CD4-positive, alpha-beta T cell treated with Interleukin-15 for 4 hours (primary cell): ENCODE measurements around the gene CLIC6.

ENCODE experiments used
- DNase-seq: peaks from one replicate; pipeline ENCODE4 v3.0.0-alpha.2; 2020; ENCODE audit warnings: low spot score

Gene CLIC6

DNA sequence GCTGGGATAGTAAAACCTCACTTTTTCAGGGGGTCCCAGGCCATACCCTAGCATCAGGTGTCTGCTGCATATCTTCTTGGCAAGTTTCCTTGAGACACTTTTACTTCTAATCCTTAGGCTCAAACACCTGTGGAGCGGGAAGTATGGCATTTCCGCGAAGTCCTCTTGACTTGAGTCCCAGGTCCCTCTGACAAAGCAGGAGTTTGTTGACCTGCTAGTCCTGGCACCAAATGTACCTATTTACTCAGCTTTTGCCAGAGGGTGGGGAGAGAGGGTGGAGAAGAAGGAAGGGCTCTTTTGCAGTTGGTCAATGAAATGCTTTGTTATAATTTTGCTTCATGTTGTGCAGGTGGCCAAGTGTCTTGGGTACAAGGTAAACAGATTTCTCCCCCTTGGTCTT lies 59.7 kb downstream of the CLIC6 start:
- no peak for DNase-seq

- DNase-seq = no peak
These were observed 61.4 kb downstream of the CLIC6 start for GRCh38 chr21:34730194-34730593.

GRCh38 chr21:34730756-34731445 lies 62.1 kb downstream of the CLIC6 start:
- DNase-seq = no peak

- no peak for DNase-seq
These were observed 63.6 kb downstream of the CLIC6 start for GRCh38 chr21:34732388-34732821.

DNA sequence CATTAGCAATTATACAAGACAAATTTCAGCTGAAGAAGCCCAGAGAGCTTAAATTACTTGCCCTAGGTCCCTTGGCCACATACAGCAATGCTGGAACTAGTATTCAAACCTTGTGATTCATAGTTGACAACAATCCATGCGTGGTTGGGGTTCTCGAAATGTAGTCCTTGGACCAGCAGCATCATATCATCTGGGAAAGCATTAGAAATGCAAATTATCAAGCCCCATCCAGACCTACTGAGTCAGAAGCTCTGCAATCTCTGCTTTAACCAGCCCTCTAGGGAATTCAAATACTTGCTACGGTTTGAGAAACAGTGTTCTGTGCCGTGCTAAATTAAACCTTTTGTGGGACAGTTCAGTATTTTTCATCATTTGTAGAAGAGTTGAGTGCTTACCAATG lies 65.1 kb downstream of the CLIC6 start:
- no peak for DNase-seq

- DNase-seq = no peak
These were observed 65.9 kb downstream of the CLIC6 start for GRCh38 chr21:34734696-34735095.

DNA sequence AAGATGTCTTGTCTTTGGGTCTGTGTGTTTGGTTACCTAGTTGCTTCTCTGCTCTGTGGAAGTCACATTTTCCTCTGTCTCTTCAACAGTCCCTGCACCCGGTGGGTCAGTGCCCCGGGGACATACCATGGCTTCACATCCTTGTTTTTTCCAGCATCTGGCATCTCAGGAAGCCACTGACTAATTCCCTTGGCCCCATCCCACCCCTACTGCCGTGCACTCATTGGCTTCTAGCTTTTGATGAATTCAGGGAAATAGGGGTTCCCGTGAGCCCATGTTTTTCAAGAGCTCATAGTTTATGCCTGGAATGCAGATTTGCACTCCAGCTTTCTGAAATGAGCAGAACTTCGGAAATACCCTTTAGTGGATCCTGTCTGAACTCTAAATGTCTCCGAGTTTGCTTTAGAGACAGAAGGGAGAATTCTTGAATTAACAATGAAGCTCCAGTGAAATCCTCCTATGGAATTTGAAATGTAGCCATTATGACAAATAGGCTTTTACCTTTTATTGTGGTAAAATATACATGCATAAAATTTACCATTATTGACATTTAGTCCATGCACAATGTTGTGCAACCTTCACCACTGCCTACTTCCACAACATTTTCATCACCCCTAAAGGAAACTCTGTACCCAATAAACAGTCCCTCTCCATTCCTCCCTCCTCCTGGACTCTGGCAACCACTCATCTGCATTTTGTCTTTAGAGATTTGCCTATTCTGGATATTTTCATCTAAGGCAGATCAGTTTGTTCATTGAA lies 67.5 kb downstream of the CLIC6 start:
- no peak for DNase-seq

- DNase-seq = no peak
These were observed 68.3 kb downstream of the CLIC6 start for GRCh38 chr21:34737115-34737514.

DNA sequence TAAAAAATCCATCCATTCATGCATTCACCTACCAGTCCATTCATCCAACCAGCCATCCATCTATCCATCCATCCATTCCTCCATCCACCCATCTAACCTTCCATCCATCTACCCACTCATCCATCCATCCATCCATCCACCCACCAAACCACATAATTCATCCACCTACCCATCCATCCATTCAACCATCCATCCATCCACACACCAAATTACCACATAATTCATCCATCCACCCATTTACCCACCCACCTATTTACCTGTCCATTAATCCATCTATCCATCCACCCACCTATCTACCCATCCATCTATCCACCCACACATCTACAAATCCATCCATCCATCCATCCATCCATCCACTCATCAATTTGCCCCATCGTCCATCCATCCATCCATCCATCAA lies 71.4 kb downstream of the CLIC6 start:
- DNase-seq = no peak

- no peak for DNase-seq
These were observed 74.5 kb downstream of the CLIC6 start for GRCh38 chr21:34743285-34743684.

DNA sequence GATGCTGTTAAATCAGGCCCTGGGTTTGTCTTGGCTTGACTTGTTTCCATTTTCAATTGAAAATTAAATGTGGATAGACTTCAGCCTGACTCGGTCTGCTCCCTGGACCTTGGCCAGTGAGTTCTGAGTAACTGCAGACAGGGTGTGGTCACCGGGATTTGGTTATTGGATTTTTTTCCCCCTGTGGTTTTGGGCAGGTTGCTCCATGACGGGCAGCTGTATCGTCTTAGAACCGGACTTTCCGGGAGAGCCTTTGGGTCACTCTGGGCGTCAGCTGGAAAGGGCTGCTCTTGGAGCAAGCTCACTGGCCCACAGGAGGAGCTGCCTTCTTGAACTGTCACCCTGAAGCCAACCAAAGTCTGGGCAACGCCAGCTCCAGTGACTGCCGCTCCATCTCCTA lies 75.0 kb downstream of the CLIC6 start:
- DNase-seq = no peak

GRCh38 chr21:34744801-34745200 lies 76.0 kb downstream of the CLIC6 start:
- no peak for DNase-seq

DNA sequence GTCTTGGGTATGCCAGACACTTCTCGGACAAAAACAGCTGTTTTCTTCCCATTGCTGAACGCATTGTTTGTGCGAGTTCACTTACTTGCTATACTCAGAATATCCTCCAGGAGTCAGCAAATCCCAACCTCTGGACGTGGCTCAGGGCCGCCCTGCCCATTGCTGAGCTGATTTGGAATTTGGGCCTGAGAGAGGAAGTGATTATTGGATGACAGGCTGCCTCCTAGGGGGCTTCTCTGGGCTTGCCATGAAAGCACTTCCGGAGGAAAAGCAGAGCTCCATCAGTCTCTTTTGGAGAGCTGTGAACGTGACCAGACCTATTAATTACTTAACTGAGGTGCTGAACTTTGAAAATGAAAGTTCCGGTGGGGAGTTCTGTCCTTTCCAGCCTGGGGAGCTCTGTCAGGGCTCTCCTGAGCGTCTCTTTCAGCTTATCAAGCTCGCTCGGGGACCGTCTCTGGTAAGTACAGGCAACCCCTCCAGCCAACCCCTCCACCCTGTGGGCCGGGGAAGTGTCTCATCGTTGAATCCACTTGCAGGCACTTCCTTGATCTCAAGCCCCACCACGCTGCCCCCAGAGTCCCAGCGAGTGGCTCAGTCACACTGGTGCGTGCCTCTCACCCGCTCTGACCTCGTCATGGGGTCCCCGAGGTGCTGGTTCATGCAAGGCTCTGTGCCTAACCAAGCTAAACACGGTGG lies 76.9 kb downstream of the CLIC6 start:
- DNase-seq = peak; percentile 69

DNA sequence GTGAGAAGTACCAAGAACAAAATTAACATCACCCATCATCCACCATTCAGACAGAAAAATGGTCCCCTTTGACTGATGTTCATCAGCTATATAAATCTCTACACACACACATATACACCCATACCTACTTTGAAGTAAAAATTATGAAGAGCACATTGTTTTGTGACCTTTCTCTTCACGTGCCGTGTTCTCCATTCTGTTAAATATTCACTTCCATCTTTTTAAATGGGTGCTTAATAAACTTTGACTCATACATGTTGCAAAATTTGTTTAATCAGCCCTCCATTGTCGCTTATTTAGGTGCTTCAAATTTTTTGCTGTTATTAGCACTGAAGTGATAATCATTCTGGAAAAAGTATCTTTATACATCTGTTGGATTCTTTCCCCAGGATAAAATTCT lies 80.1 kb downstream of the CLIC6 start:
- no peak for DNase-seq

- DNase-seq = no peak
These were observed 86.2 kb downstream of the CLIC6 start for GRCh38 chr21:34754690-34755647.

- DNase-seq = no peak
These were observed 93.0 kb downstream of the CLIC6 start for GRCh38 chr21:34761758-34762330.

DNA sequence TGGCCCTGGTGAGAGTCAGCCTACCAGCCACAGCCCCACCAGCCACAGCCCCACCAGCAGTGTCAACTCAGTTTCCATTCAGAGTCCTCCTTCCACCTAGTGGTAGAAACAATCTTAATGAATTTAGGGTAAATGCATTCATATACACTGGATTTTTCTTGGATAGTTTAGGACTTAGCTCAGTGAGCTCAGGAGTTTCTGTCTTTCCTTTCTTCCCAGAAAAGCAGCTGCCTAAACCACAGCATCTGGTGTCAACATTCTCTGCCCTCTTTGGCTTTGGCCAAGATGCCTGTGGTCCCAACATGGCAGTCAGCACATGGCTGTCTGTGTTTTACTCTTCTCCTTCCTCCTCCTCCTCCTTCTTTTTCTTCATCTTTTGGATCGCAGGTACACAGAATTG lies 94.0 kb downstream of the CLIC6 start:
- no peak for DNase-seq

GRCh38 chr21:34764715-34765284 lies 96.0 kb downstream of the CLIC6 start:
- DNase-seq = no peak

GRCh38 chr21:34765619-34766018 lies 96.8 kb downstream of the CLIC6 start:
- no peak for DNase-seq

GRCh38 chr21:34766862-34767261 lies 98.1 kb downstream of the CLIC6 start:
- DNase-seq = no peak
